Amniotic stem cell (primary cell): Measurements from ENCODE around the gene IFNAR2.
"Not testable (repeated sequence)": the region's sequence is repeated elsewhere in the genome, so short reads cannot be mapped to it uniquely, and the experiment has no call there.

Source experiments
- DNase-seq: peaks from one replicate; lab custom pipeline; 2025; lab: John Stamatoyannopoulos, UW

IFNAR2 gene

DNA sequence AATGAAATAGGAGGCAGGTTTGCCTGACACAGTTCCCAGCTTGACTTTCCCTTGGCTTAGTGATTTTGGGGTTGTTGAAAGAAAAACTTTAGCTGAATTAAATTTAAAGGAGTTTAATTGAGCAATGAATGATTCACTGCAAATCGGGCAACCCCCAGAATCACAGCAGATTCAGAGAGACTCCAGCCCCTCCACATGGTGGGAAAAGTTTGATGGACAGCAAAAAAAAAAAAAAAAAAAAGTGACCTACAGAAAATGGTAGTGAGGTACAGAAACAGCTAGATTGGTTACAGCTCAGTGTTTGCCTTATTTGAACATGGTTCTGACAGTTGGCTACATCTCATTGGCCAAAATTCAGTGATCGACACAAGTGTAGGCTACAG is 12.6 kb upstream of the IFNAR2 start:
- DNase-seq, result no peak

DNA sequence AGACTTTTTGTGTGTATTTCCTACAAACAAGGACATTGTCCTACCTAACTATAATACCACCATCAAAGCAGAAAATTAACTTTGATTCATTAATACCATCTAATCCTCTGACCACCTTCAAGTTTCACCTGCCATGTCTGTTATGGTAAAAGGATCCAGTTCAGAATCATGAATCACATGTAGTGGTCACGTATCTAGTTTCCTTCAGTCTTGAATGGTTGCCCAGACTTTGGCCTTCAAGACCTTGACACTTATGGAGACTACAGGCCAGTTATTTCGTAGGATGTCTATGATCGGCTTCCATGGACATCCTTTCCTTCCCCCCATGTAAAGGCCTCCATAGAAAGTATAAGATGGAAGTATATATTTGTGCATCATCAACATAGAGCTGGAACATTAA is 10.4 kb upstream of the IFNAR2 start:
- DNase-seq, result no peak

DNA sequence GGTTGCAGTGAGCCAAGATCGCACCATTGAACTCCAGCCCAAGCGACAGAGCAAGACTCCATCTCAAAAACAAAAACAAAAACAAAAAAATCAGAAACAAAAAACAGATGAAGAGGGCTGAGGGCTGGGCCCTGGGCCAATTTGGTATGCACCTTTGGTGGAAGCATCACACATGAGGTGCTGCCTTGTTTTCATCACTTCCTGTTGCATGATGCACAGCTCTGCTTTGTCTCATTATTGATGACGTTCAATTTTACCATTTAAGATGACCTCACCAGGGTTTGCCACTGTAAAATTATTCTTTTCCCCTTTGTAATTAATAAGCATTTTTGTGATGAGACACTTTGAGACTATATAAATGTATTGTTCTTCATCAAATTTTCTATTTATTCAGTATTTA is 9.8 kb upstream of the IFNAR2 start:
- DNase-seq, result no peak

DNA sequence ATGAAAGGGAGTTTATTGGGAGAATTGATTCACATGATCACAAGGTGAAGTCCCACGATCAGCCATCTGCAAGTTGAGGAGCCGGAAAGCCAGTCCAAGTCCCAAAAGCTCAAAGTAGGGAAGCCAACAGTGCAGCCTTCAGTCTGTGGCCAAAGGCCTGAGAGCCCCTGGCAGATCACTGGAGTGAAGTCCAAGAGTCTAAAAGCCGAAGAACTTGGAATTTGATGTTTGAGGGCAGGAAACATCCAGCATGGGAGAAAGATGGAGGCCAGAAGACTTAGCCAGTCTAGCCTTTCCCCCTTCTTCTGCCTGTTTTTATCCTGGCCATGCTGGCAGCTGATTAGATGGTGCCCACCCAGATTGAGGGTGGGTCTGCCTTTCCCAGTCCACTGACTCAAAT is 4.4 kb upstream of the IFNAR2 start:
- not testable (repeated sequence) for DNase-seq

DNA sequence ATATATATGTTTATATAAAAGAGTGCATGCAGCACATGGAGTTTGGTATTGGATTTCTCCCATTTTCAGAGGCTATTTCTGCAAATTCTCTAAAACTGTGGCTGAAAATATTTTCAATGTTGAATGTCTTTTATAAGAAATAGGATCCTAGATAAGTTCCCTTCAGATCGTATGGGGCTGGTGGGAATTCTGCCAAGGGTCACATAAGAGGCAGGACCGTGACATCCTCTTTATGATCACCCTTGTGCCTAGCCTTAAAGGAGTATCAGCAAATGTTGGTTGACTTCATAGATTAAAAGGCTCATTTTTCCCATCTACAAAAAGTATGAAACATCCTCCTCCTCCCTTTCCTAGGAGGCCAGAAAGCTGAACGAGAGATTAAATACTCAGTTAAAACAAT is 1.3 kb upstream of the IFNAR2 start:
- DNase-seq, result no peak

DNA sequence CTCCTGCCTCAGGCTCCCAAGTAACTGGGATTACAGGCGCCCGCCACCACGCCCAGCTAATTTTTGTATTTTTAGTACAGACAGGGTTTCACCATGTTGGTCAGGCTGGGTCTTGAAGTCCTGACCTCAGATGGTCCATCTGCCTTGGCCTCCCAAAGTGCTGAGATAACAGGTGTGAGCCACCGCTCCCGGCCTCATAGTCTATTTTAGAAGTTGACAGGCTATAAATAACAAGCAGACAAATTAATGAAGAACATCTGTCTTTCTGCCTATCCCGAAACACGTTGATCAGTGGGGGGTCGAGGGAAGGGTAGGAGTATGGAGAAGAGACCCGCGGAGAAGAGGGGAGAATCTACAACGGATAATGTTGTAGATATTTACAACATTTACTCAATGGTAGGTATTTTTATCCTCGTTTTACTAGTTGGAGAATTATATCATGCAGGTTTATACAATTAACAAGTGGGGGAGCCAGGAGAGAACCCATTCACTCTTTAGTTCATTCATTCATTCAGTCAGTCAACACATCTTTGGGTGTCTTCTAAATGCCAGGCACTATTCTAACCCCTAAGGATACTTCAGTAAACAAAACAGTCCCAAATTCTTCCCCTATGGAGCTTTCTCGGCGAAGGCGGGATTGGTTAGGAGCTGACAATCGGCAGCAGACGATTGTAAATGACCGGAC is 497 bp upstream of the IFNAR2 start:
- no peak for DNase-seq

DNA sequence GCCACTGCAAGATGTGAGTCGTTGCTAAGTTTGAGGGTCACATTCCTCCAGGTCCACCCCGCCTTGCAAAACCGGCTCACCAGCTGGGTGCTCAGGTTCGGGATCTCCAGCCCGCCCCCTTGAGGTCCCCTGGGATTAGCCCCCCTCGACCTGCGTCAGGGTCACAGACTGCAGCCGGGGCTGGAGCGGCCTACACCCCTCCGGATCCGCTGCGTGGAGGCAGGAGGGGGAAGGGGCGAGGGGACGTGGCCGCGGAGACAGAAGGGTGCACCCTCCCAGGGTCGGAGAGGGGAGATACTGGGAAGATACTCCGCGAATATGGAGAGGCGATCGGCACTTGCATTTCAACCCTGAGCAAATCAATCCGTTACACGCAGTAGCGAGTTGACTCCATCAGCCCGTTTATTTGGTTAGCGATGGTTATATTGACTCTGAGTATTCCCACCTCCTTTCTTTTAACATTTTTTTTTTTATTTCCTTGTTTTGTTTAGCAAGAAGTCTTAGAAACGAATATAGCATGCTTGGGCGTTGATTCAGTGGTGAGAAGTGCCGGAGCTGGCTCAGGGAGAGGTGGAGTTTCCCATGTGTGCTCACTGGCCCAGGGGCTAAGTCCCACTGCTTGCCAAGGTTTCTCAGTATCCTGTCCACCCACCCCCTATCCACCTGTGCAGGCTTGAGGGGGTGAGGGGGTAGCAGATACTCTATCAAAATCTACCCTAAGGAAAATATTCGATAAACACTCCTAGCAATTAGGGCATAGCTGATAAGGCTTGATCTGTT is 997 bp downstream of the IFNAR2 start:
- no peak for DNase-seq

DNA sequence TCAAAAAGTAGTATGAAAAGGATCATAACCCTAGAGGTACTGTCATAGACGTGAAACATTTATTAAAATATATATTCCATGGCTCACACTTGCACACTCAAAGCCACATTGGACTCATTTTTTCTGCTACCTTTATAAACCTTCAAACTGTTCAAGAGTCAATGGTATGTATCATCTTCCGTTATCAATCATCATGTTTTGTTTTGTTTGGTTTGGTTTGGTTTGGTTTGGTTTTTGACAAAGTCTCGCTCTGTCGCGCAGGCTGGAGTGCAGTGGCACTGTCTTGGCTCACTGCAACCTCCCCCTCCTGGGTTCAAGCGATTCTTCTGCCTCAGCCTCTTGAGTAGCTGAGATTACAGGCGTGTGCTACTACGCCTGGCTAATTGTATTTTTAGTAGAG is 1.8 kb downstream of the IFNAR2 start:
- no peak for DNase-seq

DNA sequence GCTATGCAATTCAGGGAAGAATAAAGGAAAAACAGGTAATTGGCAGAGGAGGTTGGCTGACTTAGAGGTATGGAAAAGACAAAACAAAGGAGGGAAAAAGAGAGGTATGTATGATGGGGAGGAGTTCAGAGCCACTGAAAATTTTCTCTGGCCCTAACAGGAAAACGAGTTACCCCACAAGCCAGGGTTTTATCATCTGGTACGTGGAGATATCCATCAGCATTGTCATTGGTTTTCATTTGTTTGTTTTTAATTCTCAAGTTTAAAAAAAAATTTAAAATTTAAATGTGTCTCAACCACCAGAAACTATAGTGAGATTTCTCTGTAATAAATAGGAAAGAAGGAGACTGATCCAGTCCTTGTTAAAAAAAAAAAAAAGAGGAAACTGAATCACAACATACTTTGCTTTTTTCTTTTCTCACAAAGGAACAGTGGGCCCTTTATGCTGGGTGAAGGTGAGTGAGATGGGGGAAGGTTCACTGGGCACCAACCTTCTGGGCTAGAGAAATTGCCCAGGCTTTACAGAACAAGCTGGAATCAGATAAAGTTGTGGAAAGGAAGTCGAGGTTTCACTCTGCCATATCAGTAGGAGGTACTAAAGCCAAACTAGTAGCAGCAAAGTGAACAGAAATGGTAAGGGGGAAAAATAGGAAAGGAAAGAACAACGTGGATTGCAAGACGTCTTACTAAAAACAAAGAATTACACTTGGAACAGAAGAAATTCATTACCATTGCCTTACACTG is 2.7 kb downstream of the IFNAR2 start:
- no peak for DNase-seq

DNA sequence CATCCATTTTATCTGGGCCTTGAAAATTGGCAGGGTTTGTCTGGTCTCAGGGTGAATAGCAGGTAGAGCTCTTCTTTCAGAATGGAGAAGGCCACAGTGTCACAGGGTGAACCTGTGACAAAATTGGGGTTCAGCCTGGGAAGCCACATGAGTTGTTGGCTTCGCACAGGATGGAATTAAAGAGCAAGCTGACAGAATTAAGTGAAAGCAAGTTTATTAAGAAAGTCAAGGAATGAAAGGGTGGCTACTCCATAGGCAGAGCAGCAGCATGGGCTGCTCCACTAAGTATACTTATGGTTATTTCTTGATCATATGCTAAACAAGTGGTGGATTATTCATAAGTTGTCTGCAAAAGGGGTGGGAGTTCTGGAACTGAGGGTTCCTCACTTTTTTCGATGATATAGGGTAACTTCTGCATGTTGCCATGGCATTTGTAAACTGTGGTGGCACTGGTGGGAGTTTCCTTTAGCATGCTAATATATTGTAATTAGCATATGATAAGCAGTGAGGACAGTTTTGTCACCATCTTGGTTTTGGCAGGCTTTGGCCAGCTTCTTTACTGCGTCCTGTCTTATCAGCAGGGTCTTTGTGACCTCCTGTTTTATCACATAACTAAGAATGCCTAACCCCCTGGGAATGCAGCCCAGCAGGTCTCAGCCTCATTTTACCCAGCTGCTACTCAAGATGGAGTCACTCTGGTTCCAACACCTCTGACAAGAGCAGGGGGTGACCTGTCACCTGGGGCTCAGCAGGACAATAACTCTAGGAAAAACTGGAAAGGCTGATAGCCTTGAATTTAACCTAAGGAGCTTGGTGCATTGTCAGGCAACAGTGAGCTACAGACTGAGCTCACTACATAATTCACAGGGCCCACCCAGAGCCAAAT is 5.1 kb downstream of the IFNAR2 start:
- no peak for DNase-seq

DNA sequence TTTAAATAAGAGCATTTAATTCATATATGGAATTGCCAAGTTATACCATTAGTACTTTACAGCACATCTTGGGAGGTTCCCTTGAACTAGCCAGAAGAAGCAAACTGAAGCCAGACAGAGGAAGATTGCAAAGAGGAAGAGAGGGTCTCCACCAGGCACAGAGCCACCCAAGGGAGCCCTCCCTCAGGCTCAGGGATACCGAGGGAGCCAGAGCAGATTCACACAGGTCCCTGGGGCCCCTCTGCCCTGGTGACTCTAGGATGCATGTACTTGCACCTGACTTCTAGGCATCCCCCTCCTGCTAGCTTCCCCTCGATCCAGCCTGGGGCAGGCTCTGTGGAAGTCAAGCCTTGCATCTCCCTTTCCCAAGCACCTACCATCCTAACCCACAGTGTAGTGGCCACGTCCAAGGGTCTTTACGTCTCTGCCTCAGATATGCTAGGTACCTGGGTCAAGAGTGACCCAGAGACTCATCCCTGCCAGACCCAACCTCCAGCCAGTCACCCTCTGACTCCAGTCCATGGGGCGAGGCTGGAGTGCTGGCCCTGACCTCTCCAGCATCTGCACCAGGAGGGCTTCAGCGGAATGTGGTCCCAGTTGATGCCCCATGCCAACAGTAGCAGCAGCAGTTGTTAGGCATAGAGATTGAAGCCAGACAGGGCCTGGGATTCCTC is 6.4 kb downstream of the IFNAR2 start:
- DNase-seq, result no peak

DNA sequence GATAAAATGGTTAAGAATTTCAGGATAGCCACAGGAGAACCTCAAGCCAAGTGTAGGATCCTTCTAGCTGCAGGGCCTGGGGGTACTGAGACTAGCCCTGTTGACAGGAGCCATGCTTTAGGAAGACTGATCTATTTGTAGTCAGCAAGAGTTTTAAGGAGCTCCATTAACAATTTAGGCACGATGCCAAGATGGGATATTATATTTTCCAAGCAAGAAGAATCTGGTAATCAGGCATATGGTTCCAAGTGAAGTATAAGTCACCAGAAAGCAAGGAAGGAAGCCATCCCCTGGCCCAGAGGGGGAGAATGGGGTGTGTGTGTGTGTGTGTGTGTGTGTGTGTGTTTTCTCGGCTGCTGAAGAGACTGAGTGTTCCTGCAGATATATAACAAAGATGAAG is 7.0 kb downstream of the IFNAR2 start:
- DNase-seq, result no peak

DNA sequence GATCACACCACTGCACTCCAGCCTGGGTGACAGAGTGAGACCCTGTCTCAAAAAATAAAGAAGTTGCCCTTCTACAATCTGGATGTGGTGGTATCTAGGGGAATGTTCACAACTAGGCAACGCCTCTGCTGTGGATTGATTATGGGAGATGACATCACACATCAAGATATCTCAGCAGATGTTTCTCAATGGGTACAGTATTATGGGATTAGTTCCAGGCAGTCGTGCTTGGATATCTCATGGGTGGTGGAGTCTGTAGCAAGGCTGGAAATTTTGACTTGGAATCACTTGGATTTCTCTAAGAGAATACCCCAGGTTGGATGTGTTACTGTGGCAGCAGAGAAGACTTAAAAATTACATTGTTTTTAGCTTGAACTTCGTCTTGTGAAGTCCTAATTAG is 7.7 kb downstream of the IFNAR2 start:
- DNase-seq, result no peak

DNA sequence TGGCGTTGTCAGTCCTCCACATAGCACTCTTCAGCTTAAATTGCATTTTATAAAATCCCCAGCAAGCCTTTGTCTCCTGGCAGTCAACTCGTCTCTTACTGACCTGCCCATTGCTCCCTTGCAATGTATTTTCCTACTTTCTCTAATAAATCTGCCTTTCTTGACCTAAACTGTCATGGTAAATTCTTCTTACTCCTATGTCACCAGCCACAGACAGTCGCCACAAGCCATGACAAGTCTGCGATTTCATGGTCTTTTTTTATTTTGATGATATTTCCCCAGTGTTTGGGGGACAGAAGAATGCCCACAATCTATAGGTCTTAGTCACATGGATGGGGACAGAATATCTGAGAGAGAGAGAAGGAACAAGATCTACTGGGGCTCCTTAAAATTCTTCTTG is 8.4 kb downstream of the IFNAR2 start:
- DNase-seq, result no peak

DNA sequence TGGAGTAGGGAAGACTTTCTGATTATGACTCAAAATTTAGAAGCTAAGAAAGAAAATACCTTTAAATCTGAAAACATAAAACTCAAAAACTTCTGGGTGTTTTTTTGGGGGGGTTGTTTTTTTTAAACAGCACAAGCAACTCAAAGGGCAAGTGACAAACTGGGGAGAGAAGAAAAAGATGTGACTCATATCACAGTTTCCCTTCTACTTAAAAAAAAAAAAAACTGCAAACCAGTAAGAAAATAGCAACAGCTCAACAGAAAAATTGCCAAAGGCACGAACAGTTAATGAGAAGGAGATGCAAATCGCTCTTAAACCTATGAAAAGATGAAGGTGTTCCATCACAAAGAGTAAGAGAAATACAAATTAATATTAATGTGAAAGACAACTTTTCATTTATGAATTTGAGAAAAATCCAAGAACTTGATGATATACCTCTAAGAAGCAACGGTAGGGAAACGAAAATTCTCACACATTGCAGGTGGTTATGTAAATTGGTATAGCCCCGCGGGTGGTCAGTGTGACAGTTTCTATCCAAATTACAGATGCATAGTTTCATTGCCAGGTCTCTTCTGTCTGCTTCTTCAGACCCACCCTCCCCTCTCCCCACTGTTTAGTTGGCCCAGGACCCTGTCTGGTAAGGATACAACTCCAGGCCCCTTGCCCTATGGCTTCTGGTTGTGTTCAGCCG is 9.0 kb downstream of the IFNAR2 start:
- DNase-seq, result no peak

DNA sequence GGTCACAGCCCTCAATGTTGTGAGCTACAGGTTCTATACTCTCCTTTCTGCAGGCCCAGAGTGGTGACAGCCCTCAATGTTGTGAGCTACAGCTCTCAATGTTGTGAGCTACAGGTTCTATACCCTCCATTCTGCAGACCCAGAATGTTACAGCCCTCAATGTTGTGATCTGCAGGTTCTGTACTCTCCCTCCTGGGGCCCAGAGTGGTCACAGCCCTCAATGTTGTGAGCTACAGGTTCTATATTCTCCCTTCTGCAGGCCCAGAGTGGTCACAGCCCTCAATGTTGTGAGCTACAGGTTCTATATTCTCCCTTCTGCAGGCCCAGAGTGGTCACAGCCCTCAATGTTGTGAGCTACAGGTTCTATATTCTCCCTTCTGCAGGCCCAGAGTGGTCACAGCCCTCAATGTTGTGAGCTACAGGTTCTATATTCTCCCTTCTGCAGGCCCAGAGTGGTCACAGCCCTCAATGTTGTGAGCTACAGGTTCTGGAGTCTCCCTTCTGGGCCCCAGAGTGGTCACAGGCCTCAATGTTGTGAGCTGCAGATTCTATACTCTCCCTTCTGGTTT is 9.9 kb downstream of the IFNAR2 start:
- DNase-seq, result not testable (repeated sequence)

DNA sequence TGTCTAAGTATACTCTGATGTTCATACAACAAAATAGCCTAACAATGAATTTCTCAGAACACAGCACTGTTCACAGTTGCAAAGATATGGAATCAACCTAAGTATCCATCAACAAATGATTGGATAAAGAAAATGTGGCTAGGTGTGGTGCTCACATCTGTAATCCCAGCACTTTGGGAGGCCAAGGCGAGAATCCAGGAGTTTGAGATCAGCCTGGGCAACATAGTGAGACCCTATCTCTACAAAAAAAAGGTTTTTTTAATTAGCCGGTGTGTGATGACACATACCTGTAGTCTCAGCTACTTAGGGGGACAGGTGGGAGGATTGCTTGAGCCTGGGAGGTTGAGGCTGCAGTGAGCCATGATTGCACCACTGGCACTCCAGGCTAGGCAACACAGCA is 10.7 kb downstream of the IFNAR2 start:
- no peak for DNase-seq

DNA sequence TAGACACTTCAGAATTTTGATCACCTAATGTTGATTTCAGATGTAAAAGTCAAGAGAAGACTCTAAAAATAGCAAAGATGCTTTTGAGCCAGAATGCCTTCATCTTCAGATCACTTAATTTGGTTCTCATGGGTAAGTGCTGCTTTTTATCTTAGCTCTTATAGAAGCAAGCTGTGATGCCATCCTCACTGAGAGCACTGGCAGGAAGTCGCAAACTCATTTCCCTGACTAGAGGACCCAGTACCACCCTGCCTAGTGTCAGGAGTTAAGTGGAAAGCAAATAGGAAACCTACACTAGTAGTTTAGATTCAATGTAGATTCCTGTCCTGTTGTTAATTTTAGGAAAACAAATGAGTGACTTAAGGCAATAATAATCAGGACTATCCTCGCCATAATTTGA is 12.1 kb downstream of the IFNAR2 start:
- no peak for DNase-seq

DNA sequence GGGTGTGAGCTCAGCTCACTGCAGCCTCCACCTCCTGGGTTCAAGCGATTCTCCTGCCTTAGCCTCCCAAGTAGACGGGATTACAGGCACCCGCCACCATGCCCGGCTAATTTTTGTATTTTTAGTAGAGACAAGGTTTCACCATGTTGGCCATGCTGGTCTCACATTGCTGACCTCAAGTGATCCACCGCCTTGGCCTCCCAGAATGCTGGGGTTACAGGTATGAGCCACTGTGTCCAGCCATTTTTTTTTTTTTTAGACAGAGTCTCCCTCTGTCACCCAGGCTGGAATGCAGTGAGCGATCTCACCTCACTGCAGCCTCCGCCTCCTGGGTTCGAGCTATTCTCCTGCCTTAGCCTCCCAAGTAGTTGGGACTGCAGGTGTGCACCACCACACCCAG is 13.1 kb downstream of the IFNAR2 start:
- not testable (repeated sequence) for DNase-seq

DNA sequence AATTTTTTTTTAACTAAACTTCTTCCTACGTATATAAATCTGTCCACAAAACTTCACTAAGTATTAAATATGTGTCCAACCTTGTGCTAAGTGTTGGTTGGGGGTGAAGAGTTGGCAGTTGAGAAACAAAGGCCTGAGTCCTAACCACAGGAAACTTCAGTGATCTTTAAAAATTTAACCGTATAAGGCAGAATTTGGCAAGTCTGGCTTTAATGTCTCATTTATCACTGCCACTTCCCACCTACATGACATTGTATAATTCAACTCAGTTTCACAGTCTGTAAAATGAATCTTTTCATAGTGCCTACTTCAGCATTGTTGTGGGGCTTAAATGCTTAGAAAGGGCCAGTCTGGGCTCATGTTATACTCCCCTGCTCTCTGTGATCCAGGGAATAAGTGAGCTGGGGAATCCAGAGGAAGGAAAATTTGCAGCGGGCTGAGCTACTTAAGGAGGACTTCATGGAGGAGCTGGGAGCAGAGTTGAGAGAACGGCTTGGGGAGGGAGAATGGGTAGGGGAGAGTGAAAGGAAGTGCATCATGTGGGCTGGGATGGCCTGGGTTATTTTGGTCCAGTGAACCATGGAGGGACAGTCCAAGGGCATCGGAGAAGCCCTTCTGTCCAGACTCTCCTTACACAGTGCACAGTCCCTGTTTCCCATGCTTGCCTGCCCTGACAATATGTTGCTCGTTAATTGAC is 14.5 kb downstream of the IFNAR2 start:
- no peak for DNase-seq
